Left lung (tissue), 10 donors: ENCODE results near the gene MAST4. TPM values are rescaled to one million over a fixed set of nuclear protein-coding genes. Genes with fewer than 3 reads are reported as not detected.
A peak's percentile ranks its signal among the peaks of the same experiment; 100 is the strongest.

Source experiments
- ATAC-seq: fragments of 200-7000 bp; cut with Tn5 transposase; one replicate; pipeline ENCODE4 v1.9.1; 2020; ENCODE audit warnings: moderate library complexity
- DNase-seq, 4 donors: peaks; one replicate each; pipeline ENCODE4 v3.0.0-alpha.2; 2013 to 2020
- H3K27ac ChIP-seq, 2 donors: fragments of 200-600 bp; sonication (generic) in 1 of 2; one replicate each; pipeline versions ENCODE4 v1.5.0 to v1.8.0; 2020 to 2021
- H3K27me3 ChIP-seq, 2 donors: fragments of 200-600 bp; sonication (generic) in 1 of 2; one replicate each; pipeline versions ENCODE4 v1.5.0 to v1.8.0; 2020 to 2021
- H3K36me3 ChIP-seq, 2 donors: fragments of 200-600 bp; sonication (generic) in 1 of 2; one replicate each; pipeline versions ENCODE4 v1.5.0 to v1.8.0; 2020 to 2021
- H3K4me1 ChIP-seq, 2 donors: fragments of 200-600 bp; one replicate each; pipeline ENCODE4 v1.8.0; 2021
- H3K4me3 ChIP-seq, 2 donors: fragments of 200-600 bp; sonication (generic) in 1 of 2; one replicate each; pipeline versions ENCODE4 v1.5.0 to v1.8.0; 2020 to 2021; ENCODE audit warnings: mild to moderate bottlenecking in 1 of 2
- H3K9me3 ChIP-seq, 2 donors: fragments of 200-600 bp; sonication (generic) in 1 of 2; one replicate each; pipeline versions ENCODE4 v1.5.0 to v1.8.0; 2020 to 2021
- CTCF ChIP-seq, 2 donors: fragments of 200-600 bp; sonication (generic) in 1 of 2; IDR thresholded peaks; one replicate each; pipeline versions ENCODE4 v1.5.0 to v1.8.0; 2021; ENCODE audit warnings: antibody characterized with exemption in 2 of 2
- intact Hi-C, 2 donors: fragments of 100-400 bp; cut with DNase I; formaldehyde crosslinking; loops; one replicate each; pipeline versions ENCODE4 v1.11.2 to v1.14.2; 2022
- polyA plus RNA-seq, 6 donors: library from polyadenylated mRNA; unstranded; fragments of 120-200 nt; gene quantifications; one replicate each; pipeline ENCODE4 v1.2.1, GENCODE V29; 2013; ENCODE audit not compliant: insufficient read length in 6 of 6
- total RNA-seq, 2 donors: library from RNA; stranded (reverse); fragmentation: NEBNext Ultra II Directional; extraction: Animal tissue kit (Norgen Biotek cat#: 25700); gene quantifications; one replicate each; pipeline ENCODE4 v1.2.1, GENCODE V29; 2021
- donor health status: DM: no; HTN: yes; CAD: no.
- donor health status: DM: no; HTN: no; CAD: no.

The MAST4 gene
- total and polyA plus RNA-seq, 8 donors, result 47.7 to 57.6 (median 53.0) TPM

DNA sequence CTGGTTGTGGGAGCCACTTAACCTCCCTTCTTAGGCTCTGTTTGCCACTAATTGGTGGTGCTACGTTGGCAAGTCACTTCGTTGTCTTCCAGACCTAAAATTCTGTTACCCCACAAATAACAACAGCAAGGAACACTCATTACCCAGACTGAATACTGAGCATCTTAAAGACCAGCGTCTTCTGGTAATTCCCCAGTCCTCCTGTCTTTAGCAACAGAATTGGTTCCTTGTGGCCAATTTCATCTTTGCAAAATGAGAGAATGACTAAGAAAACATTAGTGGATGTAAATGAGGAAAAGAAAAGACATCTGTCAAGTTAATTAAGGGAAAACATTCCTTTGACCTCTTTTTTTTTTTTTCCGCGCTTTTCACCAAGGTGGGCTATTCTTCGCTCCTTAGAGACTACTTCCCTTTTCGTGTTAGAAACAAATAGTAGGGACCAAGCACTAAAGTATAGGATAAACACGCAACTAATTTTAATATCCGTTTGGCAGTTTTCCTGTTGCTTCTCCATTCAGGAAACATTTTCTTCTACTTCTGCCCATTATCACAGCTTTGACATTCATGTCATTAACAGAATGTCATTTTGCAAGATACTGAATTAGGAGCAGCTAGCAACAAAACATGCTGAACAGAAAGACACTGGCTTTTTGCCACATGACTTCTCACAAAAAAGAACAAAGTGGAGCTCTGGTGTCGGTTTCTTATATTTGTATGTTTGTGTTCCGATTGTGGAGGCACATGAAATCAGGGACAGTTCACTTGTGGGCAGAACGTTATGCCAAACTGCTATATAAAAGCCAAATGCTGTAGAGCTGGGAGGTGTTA is 446.2 kb downstream of the MAST4 start:
- no peaks in the 10 kb centered on the region for H3K36me3 ChIP-seq
- DNase-seq (peak in 2 of 4 donors; percentile 69 to 77), ATAC-seq (no peak)
- H3K4me1 ChIP-seq, result peaks cover 21 to 40% of the 10 kb centered on the region in 2 donors
- H3K27me3 ChIP-seq, result no peaks in the 10 kb centered on the region
- no peak overlapping the region for H3K4me3 ChIP-seq
- H3K9me3 ChIP-seq, result no peaks in the 10 kb centered on the region
- intact Hi-C loops, result no loop called here
- H3K27ac ChIP-seq, result peak overlapping the region in 1 of 2 donors; percentile 33
- no peak for TF ChIP-seq CTCF (IDR thresholded peaks at IDR 0.05)

DNA sequence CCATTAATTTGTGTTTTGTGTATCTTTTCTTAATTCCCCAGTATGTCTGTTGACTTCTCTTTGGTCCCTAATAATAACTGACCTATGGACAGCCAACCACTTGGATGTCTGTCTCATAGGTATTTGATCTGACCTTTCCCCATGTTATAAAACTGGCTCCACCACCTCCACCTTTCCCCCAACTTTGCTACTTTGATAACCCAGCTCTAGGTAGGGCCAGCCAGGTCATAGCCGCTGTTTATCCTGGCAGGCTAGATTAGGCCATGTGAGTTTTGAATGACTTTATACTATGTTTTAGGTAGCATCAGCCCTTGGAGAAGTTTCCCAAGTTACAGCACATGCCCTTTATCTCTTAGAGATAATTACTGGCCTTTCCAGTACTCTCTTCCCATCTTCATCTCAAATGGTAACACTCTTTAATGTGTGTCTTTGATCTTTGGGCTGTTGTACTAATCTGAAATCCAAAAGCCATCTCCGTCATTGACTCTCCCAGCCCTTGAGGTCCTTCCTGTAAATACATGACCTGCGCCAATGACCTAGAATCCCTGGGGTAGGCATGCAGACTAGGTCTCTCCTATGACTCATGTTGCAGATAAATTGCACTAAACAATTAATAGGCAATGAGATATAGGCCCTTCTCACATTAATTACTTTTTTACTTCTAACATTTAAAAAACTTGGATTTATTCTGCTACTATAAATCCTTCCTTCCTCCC is 447.8 kb downstream of the MAST4 start:
- ATAC-seq, result no peak
- no peaks in the 10 kb centered on the region for H3K9me3 ChIP-seq
- H3K27me3 ChIP-seq, result no peaks in the 10 kb centered on the region
- intact Hi-C loops, result no loop called here
- H3K36me3 ChIP-seq, result no peaks in the 10 kb centered on the region
- H3K4me3 ChIP-seq, result no peak overlapping the region
- H3K4me1 ChIP-seq, result peaks cover 21 to 32% of the 10 kb centered on the region in 2 donors
- no peak for DNase-seq
- H3K27ac ChIP-seq, result no peak overlapping the region
- TF ChIP-seq CTCF (IDR thresholded peaks at IDR 0.05), result no peak

GRCh38 chr5:67045816-67046740 is 449.9 kb downstream of the MAST4 start:
- intact Hi-C loops, result no loop called here
- ATAC-seq, result peak; percentile 33
- DNase-seq, result no peak
- H3K9me3 ChIP-seq, result no peaks in the 10 kb centered on the region
- H3K4me3 ChIP-seq, result no peak overlapping the region
- peaks cover 15 to 44% of the 10 kb centered on the region in 2 donors for H3K4me1 ChIP-seq
- H3K27me3 ChIP-seq, result no peaks in the 10 kb centered on the region
- peak overlapping the region in 1 of 2 donors; percentile 45 for H3K27ac ChIP-seq
- no peak for TF ChIP-seq CTCF (IDR thresholded peaks at IDR 0.05)
- no peaks in the 10 kb centered on the region for H3K36me3 ChIP-seq

- Histone ChIP-seq H3K4me1 (peaks cover 12 to 47% of the 10 kb centered on the region in 2 donors), H3K27ac (peak overlapping the region in 1 of 2 donors; percentile 45), H3K36me3 (no peaks in the 10 kb centered on the region), H3K4me3 (no peak overlapping the region), H3K9me3 (no peaks in the 10 kb centered on the region), H3K27me3 (no peaks in the 10 kb centered on the region)
- TF ChIP-seq CTCF (IDR thresholded peaks at IDR 0.05), result no peak
- intact Hi-C loops, result no loop called here
- DNase-seq (peak in 1 of 4 donors; percentile 33), ATAC-seq (peak; percentile 66)
Measured at GRCh38 chr5:67047160-67047559, 451.0 kb downstream of the MAST4 start.
